ENCODE results near the gene NPEPL1. TPM values are rescaled to one million over a fixed set of nuclear protein-coding genes. Genes with fewer than 3 reads are reported as not detected.

Gene NPEPL1
- total and polyA plus RNA-seq, 2 experiments from 2014 or later = 37.5 to 49.8 TPM

GRCh38 chr20:58742668-58743566 is 50.3 kb downstream of the NPEPL1 start:
- Histone ChIP-seq H3F3A (ENCODE audit: insufficient read depth) (no peaks in the 10 kb centered on the region), H4K20me1 (ENCODE audit: insufficient read depth) (no peaks in the 10 kb centered on the region), H3K4me1 (ENCODE audit: insufficient read depth) (no peaks in the 10 kb centered on the region), H3K4me2 (ENCODE audit: unreplicated experiment) (no peak overlapping the region), H3K4me3 (no peak overlapping the region), H2AFZ (no peak overlapping the region), H3K9me3 (ENCODE audit: low read depth) (no peaks in the 10 kb centered on the region), H3K36me3 (ENCODE audit: low read depth) (no peaks in the 10 kb centered on the region), H3K9ac (no peak overlapping the region), H3K79me2 (ENCODE audit: insufficient read depth) (no peaks in the 10 kb centered on the region), H3K9me2 (ENCODE audit: insufficient read depth) (no peaks in the 10 kb centered on the region), H3K27ac (no peak overlapping the region), H3K27me3 (replicated peaks; ENCODE audit: insufficient read depth) (peaks cover 40% of the 10 kb centered on the region)
- TF ChIP-seq EZH2phosphoT487 (IDR thresholded peaks at IDR 0.05; ENCODE audit: insufficient read depth, low read depth) (no peak), EZH2 (IDR thresholded peaks at IDR 0.05; ENCODE audit: insufficient read depth, poor library complexity, severe bottlenecking) (no peak)
- in situ Hi-C loops (cut with MboI) = no loop called here
- 23 to 26% methylated on average over 13 of the region's 13 CpGs for WGBS, 2 experiments (ENCODE audit: low coverage in 1 of 2, low lambda C conversion rate in 2 of 2, missing lambda C conversion rate in 2 of 2)
- no peak for DNase-seq

- in situ Hi-C loops (cut with MboI) = no loop called here
- Histone ChIP-seq H2AFZ (no peak overlapping the region), H3K36me3 (ENCODE audit: low read depth) (no peaks in the 10 kb centered on the region), H3K9me3 (ENCODE audit: low read depth) (no peaks in the 10 kb centered on the region), H3K9me2 (ENCODE audit: insufficient read depth) (no peaks in the 10 kb centered on the region), H3K27me3 (replicated peaks; ENCODE audit: insufficient read depth) (peaks cover 34% of the 10 kb centered on the region), H3F3A (ENCODE audit: insufficient read depth) (no peaks in the 10 kb centered on the region), H3K4me3 (no peak overlapping the region), H4K20me1 (ENCODE audit: insufficient read depth) (no peaks in the 10 kb centered on the region), H3K27ac (no peak overlapping the region), H3K4me2 (ENCODE audit: unreplicated experiment) (no peak overlapping the region), H3K4me1 (ENCODE audit: insufficient read depth) (no peaks in the 10 kb centered on the region), H3K9ac (no peak overlapping the region), H3K79me2 (ENCODE audit: insufficient read depth) (no peaks in the 10 kb centered on the region)
- TF ChIP-seq EZH2 (IDR thresholded peaks at IDR 0.05; ENCODE audit: insufficient read depth, poor library complexity, severe bottlenecking) (no peak), EZH2phosphoT487 (IDR thresholded peaks at IDR 0.05; ENCODE audit: insufficient read depth, low read depth) (no peak)
- DNase-seq = no peak
- 14% methylated on average over 1 of the region's 1 CpG; no CpG with 5 or more reads in 1 of the 2 experiments for WGBS, 2 experiments (ENCODE audit: low coverage in 1 of 2, low lambda C conversion rate in 2 of 2, missing lambda C conversion rate in 2 of 2)
Measured at GRCh38 chr20:58743929-58744534, 51.4 kb downstream of the NPEPL1 start.

GRCh38 chr20:58744836-58745235 is 52.2 kb downstream of the NPEPL1 start:
- TF ChIP-seq EZH2phosphoT487 (IDR thresholded peaks at IDR 0.05; ENCODE audit: insufficient read depth, low read depth) (no peak), EZH2 (IDR thresholded peaks at IDR 0.05; ENCODE audit: insufficient read depth, poor library complexity, severe bottlenecking) (no peak)
- Histone ChIP-seq H3K4me2 (ENCODE audit: unreplicated experiment) (no peak overlapping the region), H3K27me3 (replicated peaks; ENCODE audit: insufficient read depth) (peaks cover 32% of the 10 kb centered on the region), H3K4me3 (no peak overlapping the region), H3K9me3 (ENCODE audit: low read depth) (no peaks in the 10 kb centered on the region), H3K4me1 (ENCODE audit: insufficient read depth) (no peaks in the 10 kb centered on the region), H3K9me2 (ENCODE audit: insufficient read depth) (no peaks in the 10 kb centered on the region), H3K27ac (no peak overlapping the region), H3F3A (ENCODE audit: insufficient read depth) (no peaks in the 10 kb centered on the region), H3K79me2 (ENCODE audit: insufficient read depth) (no peaks in the 10 kb centered on the region), H3K36me3 (ENCODE audit: low read depth) (no peaks in the 10 kb centered on the region), H4K20me1 (ENCODE audit: insufficient read depth) (no peaks in the 10 kb centered on the region), H3K9ac (no peak overlapping the region), H2AFZ (no peak overlapping the region)
- no peak for DNase-seq
- 25% methylated on average over 1 of the region's 1 CpG for WGBS, 2 experiments (ENCODE audit: low coverage in 1 of 2, low lambda C conversion rate in 2 of 2, missing lambda C conversion rate in 2 of 2)
- in situ Hi-C loops (cut with MboI) = no loop called here

GRCh38 chr20:58745391-58745790 is 52.8 kb downstream of the NPEPL1 start:
- no peak overlapping the region for H2AFZ ChIP-seq
- no peak for DNase-seq
- peaks cover 33% of the 10 kb centered on the region for H3K27me3 ChIP-seq (replicated peaks; ENCODE audit: insufficient read depth)
- H3K4me2 ChIP-seq (ENCODE audit: unreplicated experiment) = no peak overlapping the region
- no peaks in the 10 kb centered on the region for H3K4me1 ChIP-seq (ENCODE audit: insufficient read depth)
- no peaks in the 10 kb centered on the region for H4K20me1 ChIP-seq (ENCODE audit: insufficient read depth)
- no peaks in the 10 kb centered on the region for H3K9me3 ChIP-seq (ENCODE audit: low read depth)
- TF ChIP-seq EZH2phosphoT487 (IDR thresholded peaks at IDR 0.05; ENCODE audit: insufficient read depth, low read depth) = no peak
- WGBS, 2 experiments (ENCODE audit: low coverage in 1 of 2, low lambda C conversion rate in 2 of 2, missing lambda C conversion rate in 2 of 2) = 29 to 43% methylated on average over 1 of the region's 1 CpG
- in situ Hi-C loops (cut with MboI) = no loop called here
- H3K9ac ChIP-seq = no peak overlapping the region
- H3F3A ChIP-seq (ENCODE audit: insufficient read depth) = no peaks in the 10 kb centered on the region
- no peaks in the 10 kb centered on the region for H3K9me2 ChIP-seq (ENCODE audit: insufficient read depth)
- H3K4me3 ChIP-seq = no peak overlapping the region
- no peaks in the 10 kb centered on the region for H3K36me3 ChIP-seq (ENCODE audit: low read depth)
- H3K27ac ChIP-seq = no peak overlapping the region
- no peaks in the 10 kb centered on the region for H3K79me2 ChIP-seq (ENCODE audit: insufficient read depth)
